GM20431 (cell line): ENCODE measurements around the gene POU4F2.
"Not testable (repeated sequence)": the region's sequence is repeated elsewhere in the genome, so short reads cannot be mapped to it uniquely, and the experiment has no call there.

Experiments
- in situ Hi-C: fragments of 300-500 bp; cut with MseI, MboI; formaldehyde crosslinking; loops from one replicate; pipeline ENCODE4 v1.15.0; 2020; ENCODE audit warnings: low sequenced_read_pairs; ENCODE audit not compliant: unreplicated experiment

Gene POU4F2

DNA sequence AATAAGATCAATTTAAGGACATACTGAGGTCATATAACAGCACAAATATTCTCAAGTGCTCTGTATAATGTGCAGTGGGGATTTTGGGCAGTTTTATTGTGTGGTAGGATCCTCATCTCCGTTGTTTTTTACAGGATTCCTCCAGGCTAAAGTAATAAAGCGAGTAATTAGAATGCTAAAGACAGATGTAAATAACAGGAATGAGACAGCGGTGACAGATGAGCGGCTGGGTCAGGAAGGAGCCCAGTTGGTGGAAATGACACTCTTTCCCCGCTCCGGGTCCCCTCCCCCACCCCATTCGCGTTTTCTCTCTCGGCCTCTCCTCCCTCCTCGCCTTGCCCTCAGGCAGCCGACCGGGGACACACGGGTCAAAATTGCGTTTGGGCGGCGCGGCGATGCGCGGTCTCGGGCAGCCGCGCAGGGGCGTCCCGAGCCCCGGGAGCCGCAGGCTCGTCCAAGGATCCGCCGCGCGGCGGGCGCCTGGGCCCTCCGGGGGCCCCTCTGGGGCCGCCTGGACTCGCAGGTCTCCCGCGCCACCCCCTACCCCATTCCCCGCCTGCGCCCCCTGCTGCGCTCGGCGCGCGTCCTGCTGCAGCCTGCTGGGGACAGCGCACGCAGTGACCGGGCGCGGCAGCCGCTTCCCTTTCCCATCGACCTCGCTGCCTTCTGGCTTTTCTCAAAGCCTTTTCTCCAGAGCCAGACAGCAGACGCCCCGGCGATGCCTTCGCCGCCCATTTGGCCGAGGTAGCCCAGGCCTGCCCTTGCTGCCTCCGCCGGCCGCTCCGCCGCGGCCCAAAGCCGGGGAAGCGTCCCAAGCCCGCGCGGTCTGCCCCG lies 16.2 kb downstream of the POU4F2 start:
- in situ Hi-C loops: no loop called here

DNA sequence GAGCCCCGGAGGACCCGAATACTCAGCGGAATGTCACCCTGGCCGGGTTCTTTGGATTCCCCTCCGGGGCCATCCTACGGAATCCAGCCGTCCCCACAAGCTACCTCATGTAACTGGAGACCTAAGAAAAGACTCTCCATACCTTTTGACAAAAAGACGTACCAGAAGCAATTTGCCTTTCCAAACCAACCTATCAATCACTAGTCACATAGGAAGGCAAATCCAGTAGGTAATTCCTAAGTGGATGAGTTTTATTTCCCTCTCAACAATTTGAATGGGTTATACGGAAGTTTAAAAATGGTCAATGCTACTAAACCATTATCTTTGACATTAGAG lies 16.8 kb downstream of the POU4F2 start:
- in situ Hi-C loops: no loop called here

DNA sequence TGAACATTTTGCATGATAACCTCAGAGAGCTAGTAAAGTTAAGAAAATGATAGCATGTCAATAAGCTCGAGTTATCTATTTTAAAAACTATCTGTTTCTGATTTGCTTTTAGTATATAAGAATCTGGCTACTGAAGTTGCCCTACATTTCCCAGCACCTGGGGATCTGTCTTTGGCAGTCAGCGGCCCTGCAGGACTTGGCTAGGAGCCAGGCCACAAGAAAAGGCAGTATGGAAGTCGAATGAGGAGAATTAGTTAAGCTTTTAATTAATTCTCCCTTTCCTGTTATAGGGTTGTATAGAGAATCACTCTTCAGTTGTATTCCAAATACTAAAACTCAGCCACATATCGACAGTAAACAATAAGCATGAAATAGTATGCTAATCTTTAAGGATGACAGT lies 22.7 kb downstream of the POU4F2 start:
- in situ Hi-C loops: no loop called here

DNA sequence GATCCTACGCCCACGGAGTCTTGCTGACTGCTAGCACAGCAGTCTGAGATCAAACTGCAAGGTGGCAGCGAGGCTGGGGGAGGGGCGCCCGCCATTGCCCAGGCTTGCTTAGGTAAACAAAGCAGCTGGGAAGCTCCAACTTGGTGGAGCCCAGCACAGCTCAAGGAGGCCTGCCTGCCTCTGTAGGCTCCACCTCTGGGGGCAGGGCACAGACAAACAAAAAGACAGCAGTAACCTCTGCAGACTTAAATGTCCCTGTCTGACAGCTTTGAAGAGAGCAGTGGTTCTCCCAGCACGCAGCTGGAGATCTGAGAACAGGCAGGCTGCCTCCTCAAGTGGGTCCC lies 25.2 kb downstream of the POU4F2 start:
- in situ Hi-C loops: not testable (repeated sequence)

DNA sequence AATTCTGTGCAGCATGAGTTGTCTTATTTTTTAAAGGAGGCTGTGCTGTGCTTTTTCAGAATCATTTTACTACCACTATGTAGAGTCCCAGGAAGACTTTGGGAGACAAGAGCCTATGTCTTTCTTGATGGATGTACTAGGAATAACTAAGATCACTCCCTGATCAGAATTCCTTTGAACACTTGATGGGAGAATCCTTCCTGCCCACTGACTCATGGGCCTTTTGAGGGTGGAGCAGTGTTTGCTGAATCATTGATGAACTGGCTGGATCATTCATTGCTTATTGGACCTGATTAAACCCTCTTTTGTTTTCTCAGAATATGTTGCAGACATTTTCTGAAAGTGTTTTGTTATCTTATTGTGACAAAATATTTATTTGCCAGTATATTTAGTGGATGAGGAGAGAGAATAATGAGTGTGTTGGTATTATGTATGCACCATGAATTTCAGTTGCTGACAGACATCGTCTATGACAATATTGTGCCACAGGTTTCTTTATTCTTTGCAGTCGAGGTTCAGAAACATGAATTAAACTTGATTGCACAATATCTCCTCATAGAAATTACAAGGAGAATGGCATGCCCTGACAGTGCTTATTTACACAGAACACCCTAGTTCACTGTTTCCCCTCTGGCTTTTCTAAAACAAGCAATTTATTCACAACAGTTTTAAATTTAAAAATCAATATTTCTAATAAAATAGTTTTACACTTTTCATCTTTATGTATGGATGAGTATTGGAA lies 36.3 kb downstream of the POU4F2 start:
- in situ Hi-C loops: no loop called here
